GM18505 (cell line): ENCODE results near the gene FANCG.

Source experiments
- ATAC-seq: cut with Tn5 transposase; IDR thresholded peaks from one replicate; pipeline ENCODE4 v1.9.1; 2021; ENCODE audit not compliant: unreplicated experiment
- POLR2A ChIP-seq: IDR thresholded peaks from 4 replicates; pipeline ENCODE4 v1.6.1; 2011; ENCODE audit warnings: borderline replicate concordance; ENCODE audit not compliant: insufficient read depth, insufficient read length; ENCODE audit errors: extremely low read depth

Gene FANCG

DNA sequence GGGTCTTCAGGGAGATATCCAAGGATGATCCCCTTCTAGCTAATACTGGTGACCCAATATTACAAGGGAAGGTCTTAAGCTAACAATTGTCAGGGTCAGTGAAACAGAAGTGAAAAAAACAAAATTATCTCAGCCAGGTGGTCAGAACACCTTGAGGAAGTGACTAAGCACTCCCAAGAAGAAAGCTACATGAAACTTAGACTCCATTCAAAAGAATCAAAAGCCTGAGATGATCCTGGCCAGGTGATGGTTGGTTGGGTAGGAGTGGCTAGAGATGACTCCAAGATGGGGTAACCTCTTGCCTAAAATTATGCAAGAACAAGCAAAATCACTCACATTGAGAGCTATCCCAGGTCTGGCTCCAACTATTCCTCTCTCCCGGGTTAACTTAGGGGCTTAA lies 12.7 kb downstream of the FANCG start:
- TF ChIP-seq POLR2A, result no peak
- no peak for ATAC-seq

DNA sequence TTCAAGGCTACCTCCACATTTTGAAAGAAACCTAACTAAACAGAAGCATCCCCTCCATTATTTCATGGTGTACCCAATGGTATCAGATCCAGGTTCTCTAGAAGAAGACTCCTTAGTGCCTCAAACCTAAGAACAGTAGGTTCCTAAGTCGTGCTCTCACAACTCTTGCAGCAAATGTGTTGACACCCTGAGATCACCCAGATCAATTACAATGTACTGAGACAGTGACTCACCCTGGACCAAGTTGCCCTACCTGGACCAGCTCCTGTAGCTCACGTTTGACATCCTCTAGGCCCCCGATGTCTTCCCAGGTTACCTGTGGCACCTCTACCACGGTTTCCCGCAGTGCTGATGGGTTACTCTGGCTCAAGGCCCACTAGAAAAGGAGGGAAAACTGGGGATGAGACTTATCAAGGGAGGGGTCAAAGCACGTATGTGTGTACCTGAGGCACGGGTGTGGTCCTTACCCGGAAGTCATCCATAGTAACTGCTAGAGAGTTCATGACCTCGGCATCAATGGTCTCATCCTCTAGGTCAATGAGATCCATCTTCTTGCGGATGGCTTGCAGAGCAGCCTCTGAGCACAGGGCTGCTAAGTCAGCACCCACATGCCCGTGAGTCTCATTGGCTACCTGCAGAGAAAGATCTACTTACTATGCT lies 19.1 kb downstream of the FANCG start:
- no peak for ATAC-seq
- no peak for TF ChIP-seq POLR2A

DNA sequence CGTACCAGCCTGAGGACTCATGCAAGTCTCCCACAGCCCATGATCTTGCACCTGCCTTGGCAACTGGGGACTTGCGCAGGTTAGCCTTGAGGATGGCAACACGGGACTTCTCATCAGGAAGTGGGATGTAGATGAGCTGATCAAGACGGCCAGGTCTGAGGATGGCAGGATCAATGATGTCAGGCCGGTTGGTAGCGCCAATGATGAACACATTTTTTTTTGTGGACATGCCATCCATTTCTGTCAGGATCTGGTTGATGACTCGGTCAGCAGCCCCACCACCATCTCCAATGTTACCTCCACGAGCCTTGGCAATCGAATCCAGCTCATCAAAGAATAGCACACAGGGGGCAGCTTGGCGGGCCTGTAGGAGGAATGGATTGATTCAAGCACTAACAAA lies 20.3 kb downstream of the FANCG start:
- ATAC-seq, result no peak
- TF ChIP-seq POLR2A, result no peak

DNA sequence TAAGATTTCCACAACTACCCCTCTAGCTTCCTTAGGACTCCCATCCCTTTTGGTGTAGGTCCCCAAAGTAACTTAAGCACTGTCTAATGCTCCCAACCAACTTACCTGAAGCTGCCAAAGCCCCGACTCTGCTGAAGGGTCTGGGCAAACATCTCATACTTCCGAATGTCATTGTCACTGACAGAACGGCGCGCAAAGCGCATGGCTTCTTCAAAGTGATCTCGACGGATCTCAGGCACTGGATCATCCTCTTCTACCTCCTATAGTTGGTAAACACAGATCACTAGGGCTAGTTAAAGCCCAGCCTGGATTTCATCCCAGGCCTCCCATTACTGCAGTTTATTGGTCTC lies 22.5 kb downstream of the FANCG start:
- no peak for ATAC-seq
- no peak for TF ChIP-seq POLR2A

DNA sequence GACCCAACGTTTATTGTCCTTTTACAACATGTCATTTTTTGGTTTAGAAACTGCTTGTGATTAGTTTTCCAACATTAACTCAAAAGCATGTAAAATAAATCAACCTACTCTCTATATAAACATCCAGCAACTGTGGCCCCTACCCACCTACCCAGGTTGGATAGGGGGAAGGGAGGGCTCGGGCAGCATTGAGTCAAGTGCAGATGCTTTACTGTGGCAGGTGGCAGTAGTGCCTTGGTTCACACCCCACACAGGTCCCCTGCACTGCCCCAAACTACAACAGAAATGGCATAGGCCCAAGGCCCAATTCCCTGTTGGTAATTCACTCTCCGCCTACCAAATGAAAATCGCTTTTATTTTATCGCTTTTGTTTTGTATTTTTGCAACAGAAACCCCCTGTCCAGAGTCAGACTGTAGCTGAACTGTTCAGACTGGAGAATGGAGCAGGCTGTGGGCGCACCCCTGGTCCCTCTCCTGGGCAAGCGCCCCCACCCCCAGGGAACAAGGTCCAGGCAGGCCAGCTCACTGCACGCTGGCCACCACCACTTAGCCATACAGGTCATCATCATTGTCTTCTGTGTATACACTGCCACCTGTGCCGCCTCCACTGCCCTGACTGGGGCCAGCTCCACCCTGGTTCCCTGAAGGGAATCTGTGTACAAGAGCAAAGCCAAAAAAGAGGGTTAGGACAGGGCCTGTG lies 23.0 kb downstream of the FANCG start:
- ATAC-seq, result no peak
- no peak for TF ChIP-seq POLR2A

DNA sequence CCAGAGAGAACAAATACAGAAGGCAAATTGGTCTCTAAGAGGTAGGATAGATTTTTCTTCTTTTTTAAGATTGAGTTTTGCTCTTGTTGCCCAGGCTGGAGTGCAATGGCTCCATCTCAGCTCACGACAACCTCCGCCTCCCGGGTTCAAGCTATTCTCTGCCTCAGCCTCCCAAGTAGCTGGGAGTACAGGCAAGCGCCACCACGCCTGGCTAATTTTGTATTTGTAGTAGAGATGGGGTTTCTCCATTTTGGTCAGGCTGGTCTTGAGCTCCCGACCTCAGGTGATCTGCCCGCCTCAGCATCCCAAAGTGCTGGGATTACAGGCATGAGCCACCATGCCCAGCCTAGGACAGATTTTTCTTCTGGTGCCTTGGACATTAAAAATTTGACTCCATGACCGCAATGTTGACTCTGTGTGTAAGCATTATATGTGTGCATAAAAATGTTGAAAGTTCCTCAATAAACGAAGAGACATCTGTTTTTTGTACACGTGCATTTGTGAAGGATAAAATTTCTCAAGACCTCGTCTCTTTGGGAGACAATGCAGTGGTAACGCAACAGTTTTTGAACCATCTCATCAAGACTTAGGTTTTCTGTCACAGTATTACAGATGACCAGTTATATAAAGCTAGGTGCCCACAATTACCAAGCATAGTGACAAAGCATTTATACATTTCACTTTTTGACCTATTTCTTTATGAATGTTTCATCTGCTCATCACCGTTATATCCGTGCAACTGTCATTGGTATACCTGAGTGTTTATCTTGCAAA lies 24.7 kb downstream of the FANCG start:
- no peak for TF ChIP-seq POLR2A
- ATAC-seq, result no peak

DNA sequence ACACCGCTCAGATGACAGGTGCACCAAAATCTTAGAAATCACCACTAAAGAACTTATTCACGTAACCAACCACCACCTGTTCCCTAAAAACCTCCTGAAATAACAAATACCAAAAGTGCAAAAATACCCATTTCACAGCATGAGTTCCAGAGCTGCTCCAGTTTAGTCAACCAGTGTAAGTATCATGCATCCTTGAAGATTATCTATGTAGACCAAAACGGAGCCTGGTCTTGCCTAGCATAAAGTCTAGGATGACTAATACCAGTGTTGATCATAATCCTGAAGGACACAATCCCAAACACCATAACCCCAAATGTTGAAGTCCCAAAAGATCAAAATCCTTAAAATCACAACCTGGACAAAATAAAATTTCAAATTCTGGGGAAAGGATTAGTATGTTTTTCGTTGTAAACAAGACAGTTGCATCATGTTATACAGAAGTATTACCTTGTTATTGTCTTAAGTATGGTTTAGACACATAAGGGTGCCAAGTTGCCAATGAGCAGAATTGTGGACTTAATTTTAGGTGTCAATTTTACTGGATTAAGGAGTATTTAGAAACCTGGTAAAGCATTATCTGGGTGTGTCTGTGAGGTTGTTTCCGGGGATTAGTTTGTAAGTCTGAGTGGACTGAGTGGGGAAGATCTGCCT lies 25.4 kb downstream of the FANCG start:
- no peak for TF ChIP-seq POLR2A
- no peak for ATAC-seq

DNA sequence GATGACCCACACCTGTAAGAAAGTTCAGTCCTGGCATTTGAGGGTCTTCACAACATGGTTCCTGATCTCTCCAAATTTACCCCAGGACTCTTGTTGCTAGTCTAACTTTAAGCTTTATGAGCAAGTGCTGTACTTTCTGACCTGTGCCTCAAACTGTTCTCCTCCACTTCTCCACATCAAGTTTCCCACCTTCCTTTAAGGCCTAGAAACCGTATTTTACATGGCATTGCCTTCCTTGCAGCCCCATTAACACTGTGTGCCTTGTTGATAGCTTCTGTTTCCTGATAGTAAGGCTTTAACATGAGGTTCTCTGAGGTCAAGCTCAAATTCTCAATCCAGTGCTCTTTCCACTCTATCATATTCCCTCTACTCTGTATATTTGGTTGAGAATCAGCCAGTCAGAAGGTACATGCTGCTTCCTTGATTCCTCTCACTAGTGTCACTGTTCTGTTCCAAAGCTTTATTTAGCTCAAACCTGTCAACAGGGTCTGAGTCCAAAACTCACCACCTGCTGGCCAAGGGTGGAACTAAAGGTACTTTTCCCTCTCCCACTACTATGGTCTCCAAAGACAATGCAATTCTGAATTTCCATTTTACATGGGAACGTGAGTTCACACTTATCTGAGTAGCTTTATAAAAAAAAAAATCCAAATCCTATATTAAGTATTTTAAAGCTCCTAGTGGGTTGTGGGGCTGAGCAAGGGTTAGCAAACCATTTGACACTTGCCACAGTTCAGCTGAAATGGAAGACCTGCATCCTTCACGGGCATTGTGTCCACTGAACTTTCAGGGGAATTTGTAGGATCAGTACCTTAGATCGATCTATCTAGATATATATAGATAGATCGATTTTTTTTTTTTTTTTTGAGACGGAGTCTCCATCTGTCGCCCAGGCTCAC lies 28.4 kb downstream of the FANCG start:
- TF ChIP-seq POLR2A, result no peak
- ATAC-seq, result no peak

DNA sequence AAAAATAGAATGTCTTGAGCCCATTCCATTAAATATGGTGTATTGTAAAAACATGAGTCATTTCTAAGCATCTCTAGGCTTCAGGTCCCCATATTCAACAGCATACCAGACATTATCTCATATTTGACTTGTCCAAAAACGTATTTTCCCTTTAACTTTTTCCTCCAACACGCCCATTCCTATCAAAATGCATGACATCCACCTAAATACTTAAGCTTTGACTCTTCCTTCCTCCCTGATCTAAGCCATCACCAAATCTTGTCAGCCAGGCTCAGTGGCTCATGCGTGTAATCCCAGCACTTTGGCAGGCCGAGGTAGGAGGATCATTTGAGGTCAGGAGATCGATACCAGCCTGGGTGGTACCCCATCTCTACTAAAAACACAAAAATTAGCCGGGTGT lies 31.2 kb downstream of the FANCG start:
- no peak for TF ChIP-seq POLR2A
- no peak for ATAC-seq

DNA sequence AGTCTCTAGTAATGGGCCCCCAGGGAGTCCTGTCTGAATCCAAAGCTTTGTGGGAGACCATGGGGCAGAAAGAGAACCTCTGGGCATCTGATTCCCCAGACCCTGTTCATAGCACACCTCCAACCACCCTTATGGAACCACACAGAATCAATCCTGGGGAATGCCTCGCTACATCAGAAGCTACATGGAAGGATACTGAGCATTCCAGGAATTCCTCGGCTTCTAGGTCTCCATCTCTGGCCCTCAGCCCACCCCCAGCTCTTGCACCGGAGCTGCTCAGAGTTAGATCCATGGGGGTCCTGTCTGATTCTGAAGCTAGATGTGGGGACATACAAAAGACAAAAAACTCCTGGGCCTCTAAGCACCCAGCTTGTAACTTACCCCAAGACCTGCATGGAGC lies 35.7 kb downstream of the FANCG start:
- no peak for TF ChIP-seq POLR2A
- ATAC-seq, result no peak

DNA sequence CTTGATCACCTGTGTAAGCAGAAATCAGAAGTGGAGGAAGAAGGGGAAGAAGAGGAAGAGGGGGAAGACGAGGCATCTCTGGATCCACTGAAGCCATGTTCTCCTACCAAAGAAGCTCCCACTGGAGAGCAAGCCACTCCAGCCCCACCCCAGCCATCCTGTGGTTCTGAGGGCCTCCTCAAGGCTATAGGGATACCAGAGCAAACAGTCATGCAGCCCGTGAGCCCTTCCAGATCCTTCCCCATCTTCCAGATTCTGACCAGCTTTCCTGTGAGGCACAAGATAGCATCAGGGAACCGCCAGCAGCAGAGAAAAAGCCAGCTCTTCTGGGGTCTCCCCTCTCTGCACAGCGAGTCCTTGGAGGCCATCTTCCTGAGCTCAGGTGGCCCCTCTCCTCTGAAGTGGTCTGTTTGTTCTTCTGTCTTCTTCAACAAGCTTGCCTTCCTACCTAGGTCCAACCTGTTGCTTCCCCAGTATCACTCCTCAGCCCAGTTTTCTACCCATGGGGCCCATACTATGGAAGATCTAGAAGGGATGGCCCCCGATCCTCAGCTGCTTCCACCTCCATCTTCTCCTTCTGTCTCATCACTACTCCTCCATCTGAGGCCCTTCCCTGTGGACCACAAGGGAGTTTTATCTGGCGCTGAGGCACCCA lies 36.7 kb downstream of the FANCG start:
- TF ChIP-seq POLR2A, result no peak
- ATAC-seq, result no peak

DNA sequence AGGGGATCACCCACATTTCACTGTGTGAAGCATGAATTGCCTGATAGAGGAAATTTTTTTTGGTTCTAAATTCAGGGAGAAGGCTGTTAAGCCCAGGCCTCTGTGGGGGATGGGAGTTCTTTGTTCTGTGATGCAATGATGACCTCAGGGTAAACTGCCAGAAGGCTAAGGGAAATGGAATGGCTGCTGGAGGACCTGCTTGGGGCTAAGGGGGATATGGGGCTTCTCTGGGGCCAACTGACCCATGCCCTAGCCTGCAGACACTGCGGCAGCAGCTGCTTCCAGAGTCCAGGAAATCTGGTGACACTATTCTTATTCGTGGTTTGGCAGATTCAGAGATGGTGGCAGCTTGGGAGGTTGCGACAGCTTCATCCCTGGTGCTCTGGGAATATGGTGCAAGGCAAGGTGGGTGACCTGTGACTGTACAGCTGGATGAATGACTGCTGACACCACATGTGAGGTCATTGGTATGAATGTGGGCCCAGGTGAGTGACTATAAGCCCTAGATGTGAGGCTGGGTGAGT lies 37.6 kb downstream of the FANCG start:
- no peak for TF ChIP-seq POLR2A
- ATAC-seq, result no peak
